ENCODE measurements around the gene SPRYD4.
"Not testable (repeated sequence)": the region's sequence is repeated elsewhere in the genome, so short reads cannot be mapped to it uniquely, and the experiment has no call there.

Gene SPRYD4

DNA sequence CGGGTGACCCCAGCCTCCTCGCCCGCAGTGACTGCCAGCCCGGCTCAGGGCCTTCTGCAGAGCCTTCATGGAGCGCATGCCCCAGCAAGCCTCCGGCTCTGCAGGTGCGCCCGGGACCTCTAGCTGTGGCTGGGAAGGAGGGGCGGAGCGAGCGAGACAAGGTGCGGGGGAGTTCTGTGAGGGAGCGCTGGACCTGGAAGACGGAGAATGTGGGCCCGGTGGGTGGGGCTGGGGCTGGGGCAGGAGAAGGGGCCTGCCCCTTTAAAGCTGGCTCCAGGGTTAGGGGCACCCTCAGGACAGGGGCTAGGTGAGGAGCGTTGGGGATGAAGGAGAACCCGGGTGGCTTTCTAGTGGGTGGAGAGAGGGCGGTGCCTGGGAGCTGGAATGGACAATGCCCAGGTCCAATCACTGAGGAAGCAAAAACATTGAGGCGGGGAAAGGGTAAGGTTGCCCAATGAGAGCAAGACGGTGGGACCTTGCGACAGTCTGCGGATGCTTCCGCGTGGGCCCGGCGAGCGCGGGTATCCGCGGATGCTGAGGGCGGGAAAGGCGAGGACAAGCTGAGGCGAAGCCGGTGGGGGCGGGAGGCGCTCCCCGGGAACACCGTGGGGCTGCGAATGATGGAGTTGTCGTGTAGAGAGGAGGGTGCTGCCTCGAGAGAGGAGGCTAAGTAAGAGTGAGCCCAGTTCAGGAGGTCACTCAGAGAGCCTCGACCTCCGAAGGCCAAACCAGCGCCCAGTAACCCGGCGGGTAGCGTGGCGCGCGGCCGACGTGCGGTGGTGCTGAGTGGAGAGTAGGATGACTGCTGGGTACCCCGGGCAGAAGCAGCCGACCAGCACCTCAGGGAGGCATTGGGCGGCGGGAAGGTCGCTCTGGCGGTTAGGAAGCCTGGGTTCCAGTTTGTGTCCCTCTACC is 19.9 kb downstream of the SPRYD4 start, which contains the start of gene GLS2:
TSS of gene GLS2 (minus strand) at position 121 of the 915 bp plus-strand sequence. CDS start at position 78, 43 bp downstream.
- peak within 1 kb of the TSS; percentile 48 for H3K4me3 ChIP-seq (ENCODE audit: low read depth, low read length)
- TF ChIP-seq, protein P1, sequence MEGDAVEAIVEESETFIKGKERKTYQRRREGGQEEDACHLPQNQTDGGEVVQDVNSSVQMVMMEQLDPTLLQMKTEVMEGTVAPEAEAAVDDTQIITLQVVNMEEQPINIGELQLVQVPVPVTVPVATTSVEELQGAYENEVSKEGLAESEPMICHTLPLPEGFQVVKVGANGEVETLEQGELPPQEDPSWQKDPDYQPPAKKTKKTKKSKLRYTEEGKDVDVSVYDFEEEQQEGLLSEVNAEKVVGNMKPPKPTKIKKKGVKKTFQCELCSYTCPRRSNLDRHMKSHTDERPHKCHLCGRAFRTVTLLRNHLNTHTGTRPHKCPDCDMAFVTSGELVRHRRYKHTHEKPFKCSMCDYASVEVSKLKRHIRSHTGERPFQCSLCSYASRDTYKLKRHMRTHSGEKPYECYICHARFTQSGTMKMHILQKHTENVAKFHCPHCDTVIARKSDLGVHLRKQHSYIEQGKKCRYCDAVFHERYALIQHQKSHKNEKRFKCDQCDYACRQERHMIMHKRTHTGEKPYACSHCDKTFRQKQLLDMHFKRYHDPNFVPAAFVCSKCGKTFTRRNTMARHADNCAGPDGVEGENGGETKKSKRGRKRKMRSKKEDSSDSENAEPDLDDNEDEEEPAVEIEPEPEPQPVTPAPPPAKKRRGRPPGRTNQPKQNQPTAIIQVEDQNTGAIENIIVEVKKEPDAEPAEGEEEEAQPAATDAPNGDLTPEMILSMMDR (conservative IDR thresholded peaks at IDR 0.05; ENCODE audit: low read depth, low read length) = no peak
- peak; percentile 77 for DNase-seq (ENCODE audit: low read depth)

GRCh38 chr12:56490360-56490759 is 22.0 kb downstream of the SPRYD4 start:
- TF ChIP-seq, protein P1 (conservative IDR thresholded peaks at IDR 0.05; ENCODE audit: low read depth, low read length) = no peak
- no peak for DNase-seq (ENCODE audit: low read depth)
- no peak overlapping the region for H3K4me3 ChIP-seq (ENCODE audit: low read depth, low read length)

DNA sequence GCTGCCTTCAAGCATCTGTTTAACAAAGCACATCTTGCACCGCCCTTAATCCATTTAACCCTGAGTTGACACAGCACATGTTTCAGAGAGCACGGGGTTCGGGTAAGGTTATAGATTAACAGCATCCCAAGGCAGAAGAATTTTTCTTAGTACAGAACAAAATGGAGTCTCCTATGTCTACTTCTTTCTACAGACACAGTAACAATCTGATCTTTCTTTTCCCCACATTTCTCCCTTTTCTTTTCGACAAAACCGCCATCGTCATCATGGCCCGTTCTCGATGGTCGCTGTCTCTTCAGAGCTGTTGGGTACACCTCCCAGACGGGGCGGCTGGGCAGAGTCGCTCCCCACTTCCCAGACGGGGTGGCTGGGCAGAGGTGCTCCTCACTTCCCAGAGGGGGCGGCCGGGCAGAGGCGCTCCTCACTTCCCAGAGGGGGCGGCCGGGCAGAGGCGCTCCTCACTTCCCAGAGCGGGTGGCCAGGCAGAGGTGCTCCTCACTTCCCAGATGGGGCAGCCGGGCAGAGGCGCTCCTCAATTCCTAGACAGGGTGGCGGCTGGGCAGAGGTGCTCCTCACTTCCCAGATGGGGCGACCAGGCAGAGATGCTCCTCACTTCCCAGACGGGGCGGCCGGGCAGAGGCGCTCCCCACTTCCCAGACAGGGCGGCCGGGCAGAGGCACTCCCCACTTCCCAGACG is 25.2 kb downstream of the SPRYD4 start:
- not testable (repeated sequence) for DNase-seq (ENCODE audit: low read depth); H3K4me3 ChIP-seq (ENCODE audit: low read depth, low read length)

DNA sequence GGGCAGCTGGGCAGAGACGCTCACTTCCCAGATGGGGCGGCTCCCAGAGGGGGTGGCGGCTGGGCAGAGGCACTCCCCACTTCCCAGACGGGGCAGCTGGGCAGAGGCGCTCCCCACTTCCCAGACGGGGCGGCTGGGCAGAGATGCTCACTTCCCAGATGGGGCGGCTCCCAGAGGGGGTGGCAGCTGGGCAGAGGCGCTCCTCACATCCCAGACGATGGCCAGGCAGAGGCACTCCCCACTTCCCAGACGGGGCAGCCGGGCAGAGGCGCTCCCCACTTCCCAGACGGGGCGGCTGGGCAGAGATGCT is 25.7 kb downstream of the SPRYD4 start:
- H3K4me3 ChIP-seq (ENCODE audit: low read depth, low read length) = not testable (repeated sequence)

GRCh38 chr12:56494481-56494880 is 26.1 kb downstream of the SPRYD4 start:
- H3K4me3 ChIP-seq (ENCODE audit: low read depth, low read length); DNase-seq (ENCODE audit: low read depth): not testable (repeated sequence)

More for the DNA sequence above, 25.7 kb downstream of the SPRYD4 start:
- not testable (repeated sequence) for DNase-seq (ENCODE audit: low read depth)

GRCh38 chr12:56496704-56497103 is 28.3 kb downstream of the SPRYD4 start:
- not testable (repeated sequence) for DNase-seq (ENCODE audit: low read depth); H3K4me3 ChIP-seq (ENCODE audit: low read depth, low read length)
- TF ChIP-seq, protein P1 (conservative IDR thresholded peaks at IDR 0.05; ENCODE audit: low read depth, low read length) = peak; percentile 54

DNA sequence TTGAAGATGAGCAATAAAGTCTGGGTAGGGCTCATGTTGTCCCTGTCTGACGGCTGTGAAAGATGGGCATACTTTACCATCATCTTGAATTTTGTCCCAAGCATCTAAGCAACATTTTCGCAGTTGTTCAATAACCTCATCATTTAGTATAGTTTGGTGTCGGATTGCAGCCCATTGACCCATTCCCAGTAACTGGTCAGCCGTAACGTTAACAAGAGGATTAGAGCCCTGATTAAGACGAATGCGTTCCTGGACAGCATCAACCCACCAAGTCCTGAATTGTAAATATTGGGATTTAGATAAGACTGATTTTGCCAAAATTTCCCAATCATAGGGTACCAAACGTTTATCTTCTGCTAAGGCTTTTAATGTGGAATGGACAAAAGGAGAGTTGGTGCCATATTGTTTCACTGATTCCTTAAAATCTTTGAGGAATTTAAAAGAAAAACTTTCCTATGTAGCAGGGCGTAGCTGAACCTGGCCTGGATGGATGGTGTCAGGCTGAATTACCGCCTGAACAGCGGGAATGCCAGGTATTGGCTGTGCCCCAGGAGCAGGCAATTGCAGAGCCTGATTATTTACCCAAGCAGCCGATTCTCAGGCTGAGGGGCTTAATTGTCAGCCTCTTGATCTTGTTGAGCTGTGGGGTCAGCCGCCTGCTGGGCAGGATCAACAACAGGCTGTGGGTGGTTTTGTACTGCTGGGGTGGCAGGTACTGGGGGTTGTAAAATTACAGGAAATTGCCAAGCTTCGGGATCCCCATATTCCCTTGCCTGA is 29.9 kb downstream of the SPRYD4 start:
- H3K4me3 ChIP-seq (ENCODE audit: low read depth, low read length); DNase-seq (ENCODE audit: low read depth): not testable (repeated sequence)

DNA sequence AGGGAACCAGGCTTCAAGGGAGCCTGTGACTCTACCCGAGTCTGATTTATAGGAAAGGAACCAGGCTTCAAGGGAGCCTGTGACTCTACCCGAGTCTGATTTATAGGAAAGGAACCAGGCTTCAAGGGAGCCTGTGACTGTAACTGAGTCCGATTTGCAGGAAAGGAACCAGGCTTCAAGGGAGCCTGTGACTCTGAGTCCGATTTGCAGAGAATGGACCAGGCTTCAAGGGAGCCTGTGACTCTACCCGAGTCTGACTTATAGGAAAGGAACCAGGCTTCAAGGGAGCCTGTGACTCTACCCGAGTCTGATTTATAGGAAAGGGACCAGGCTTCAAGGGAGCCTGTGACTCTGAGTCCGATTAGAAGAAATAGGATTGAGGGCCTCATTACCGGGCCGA is 31.1 kb downstream of the SPRYD4 start:
- not testable (repeated sequence) for DNase-seq (ENCODE audit: low read depth); H3K4me3 ChIP-seq (ENCODE audit: low read depth, low read length)

GRCh38 chr12:56499879-56500278 is 31.5 kb downstream of the SPRYD4 start:
- H3K4me3 ChIP-seq (ENCODE audit: low read depth, low read length); DNase-seq (ENCODE audit: low read depth): not testable (repeated sequence)

DNA sequence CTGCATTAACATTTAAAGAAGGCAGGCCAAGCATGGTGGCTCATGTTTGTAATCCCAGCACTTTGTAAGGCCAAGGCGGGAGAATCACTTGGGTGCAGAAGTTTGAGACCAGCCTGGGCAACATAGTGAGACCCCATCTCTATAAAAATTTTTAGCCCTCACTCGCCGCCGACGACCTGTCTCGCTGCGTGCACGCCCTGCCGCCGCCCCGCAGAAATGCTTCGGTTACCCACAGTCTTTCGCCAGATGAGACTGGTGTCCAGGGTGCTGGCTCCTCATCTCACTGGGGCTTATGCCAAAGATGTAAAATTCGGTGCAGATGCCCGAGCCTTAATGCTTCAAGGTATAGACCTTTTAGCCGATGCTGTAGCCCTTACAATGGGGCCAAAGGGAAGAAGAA is 42.4 kb downstream of the SPRYD4 start:
- no peak overlapping the region for H3K4me3 ChIP-seq (ENCODE audit: low read depth, low read length)
- DNase-seq (ENCODE audit: low read depth) = no peak
- TF ChIP-seq, protein P1 (conservative IDR thresholded peaks at IDR 0.05; ENCODE audit: low read depth, low read length) = no peak

DNA sequence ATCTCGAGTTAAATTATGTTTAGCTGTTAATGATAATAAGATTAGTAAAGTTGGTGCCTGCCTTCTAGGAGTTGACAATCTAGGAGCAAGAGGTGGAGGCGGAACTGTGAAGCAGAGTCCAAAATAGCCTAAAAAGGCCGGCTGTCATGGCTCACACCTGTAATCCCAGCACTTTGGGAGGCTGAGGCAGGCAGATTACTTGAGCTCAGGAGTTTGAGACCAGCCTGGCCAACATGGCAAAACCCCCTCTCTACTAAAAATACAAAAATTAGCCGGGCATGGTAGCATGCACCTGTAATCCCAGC is 45.6 kb downstream of the SPRYD4 start:
- not testable (repeated sequence) for DNase-seq (ENCODE audit: low read depth); H3K4me3 ChIP-seq (ENCODE audit: low read depth, low read length)

All from choroid plexus epithelial cell (primary cell).